ENCODE measurements around the gene PLA2G12A. TPM values are rescaled to one million over a fixed set of nuclear protein-coding genes. Genes with fewer than 3 reads are reported as not detected.

PLA2G12A gene
- total and polyA plus RNA-seq, 4 donors, result 24.2 to 36.0 (median 31.3) TPM

DNA sequence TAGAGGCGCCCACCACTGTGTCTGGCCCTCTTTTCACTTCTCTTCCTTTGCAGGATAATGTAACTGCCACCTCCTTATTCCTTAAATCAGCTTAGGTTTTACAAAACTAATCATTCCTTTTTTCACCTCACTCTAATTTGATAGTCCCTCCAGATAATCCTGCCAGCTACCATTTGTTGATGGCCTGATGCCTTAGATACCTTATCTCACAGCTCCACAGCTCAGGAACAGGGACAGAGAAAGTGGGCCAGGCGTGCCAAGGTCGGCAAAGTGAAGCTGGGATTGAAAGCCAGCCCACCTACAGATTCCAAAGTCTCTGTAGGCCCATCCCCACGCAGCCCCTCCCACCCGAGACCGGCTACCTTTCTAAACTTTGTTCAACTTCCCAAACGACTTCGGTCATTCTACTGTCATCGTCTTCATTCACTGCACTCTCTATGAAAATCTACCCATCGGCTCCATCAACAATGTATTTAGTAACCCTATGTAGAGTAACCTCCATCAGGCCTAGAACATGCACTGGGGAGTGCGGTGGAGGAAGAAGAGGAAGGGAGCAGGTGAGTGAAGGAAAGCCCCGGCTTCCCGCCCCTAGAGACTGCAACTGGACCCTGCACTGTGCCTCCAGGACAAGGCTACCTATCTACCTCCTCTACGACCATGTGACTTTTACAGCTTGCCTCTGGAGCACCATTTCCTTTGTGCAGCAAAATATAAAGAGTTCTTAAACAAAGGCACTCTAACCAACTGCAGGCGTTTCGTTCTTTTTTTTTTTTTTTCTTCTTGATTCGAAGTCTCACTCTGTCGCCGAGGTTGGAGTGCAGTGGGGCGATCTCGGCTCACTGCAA is 28.1 kb downstream of the PLA2G12A start:
- H3K36me3 ChIP-seq (ENCODE audit: control insufficient read depth in 4 of 4, insufficient read depth in 4 of 4, low read length in 4 of 4), result peaks cover 0 to 13% (median 0%) of the 10 kb centered on the region in 4 donors
- TF ChIP-seq CTCF (IDR thresholded peaks at IDR 0.05; ENCODE audit: control extremely low read depth, extremely low read depth), result no peak
- peak overlapping the region; percentile 80 for H3K4me3 ChIP-seq
- peaks cover 0 to 32% (median 6%) of the 10 kb centered on the region in 5 donors for H3K4me1 ChIP-seq (ENCODE audit: control insufficient read depth in 5 of 5, insufficient read depth in 5 of 5, low read length in 5 of 5)
- H3K9ac ChIP-seq (ENCODE audit: insufficient read depth in 1 of 2, low read length in 2 of 2), result peak overlapping the region; percentile 81 to 92
- peak in 2 of 3 donors; percentile 25 to 48 for DNase-seq
- no peak for ATAC-seq (ENCODE audit: insufficient read depth, low FRiP score)
- H3K27me3 ChIP-seq (ENCODE audit: control insufficient read depth in 3 of 3, insufficient read depth in 3 of 3, low read length in 2 of 3), result no peaks in the 10 kb centered on the region
- peak overlapping the region in 1 of 2 donors; percentile 93 for H3K27ac ChIP-seq (ENCODE audit: low read depth in 1 of 2, low read length in 1 of 2)
- 33 to 39% methylated on average over 21 of the region's 21 CpGs for WGBS, 2 donors
- H3K9me3 ChIP-seq (ENCODE audit: control insufficient read depth in 4 of 4, insufficient read depth in 3 of 4, low read length in 3 of 4), result no peaks in the 10 kb centered on the region

- no peak for ATAC-seq (ENCODE audit: insufficient read depth, low FRiP score)
- no peak for DNase-seq
- H3K4me3 ChIP-seq, result no peak overlapping the region
- H3K27ac ChIP-seq (ENCODE audit: low read depth in 1 of 2, low read length in 1 of 2), result no peak overlapping the region
- TF ChIP-seq CTCF (IDR thresholded peaks at IDR 0.05; ENCODE audit: control extremely low read depth, extremely low read depth), result no peak
- H3K9me3 ChIP-seq (ENCODE audit: control insufficient read depth in 4 of 4, insufficient read depth in 3 of 4, low read length in 3 of 4), result no peaks in the 10 kb centered on the region
- peaks cover 0 to 31% (median 6%) of the 10 kb centered on the region in 5 donors for H3K4me1 ChIP-seq (ENCODE audit: control insufficient read depth in 5 of 5, insufficient read depth in 5 of 5, low read length in 5 of 5)
- H3K27me3 ChIP-seq (ENCODE audit: control insufficient read depth in 3 of 3, insufficient read depth in 3 of 3, low read length in 2 of 3), result no peaks in the 10 kb centered on the region
- peaks cover 0 to 17% (median under 1%) of the 10 kb centered on the region in 4 donors for H3K36me3 ChIP-seq (ENCODE audit: control insufficient read depth in 4 of 4, insufficient read depth in 4 of 4, low read length in 4 of 4)
- 91 to 93% methylated on average over 8 of the region's 8 CpGs for WGBS, 2 donors
- H3K9ac ChIP-seq (ENCODE audit: insufficient read depth in 1 of 2, low read length in 2 of 2), result no peak overlapping the region
Measured at GRCh38 chr4:109699553-109700225, 30.2 kb downstream of the PLA2G12A start.

- H3K36me3 ChIP-seq (ENCODE audit: control insufficient read depth in 4 of 4, insufficient read depth in 4 of 4, low read length in 4 of 4), result peaks cover 0 to 17% (median 7%) of the 10 kb centered on the region in 4 donors
- H3K9me3 ChIP-seq (ENCODE audit: control insufficient read depth in 4 of 4, insufficient read depth in 3 of 4, low read length in 3 of 4), result no peaks in the 10 kb centered on the region
- peaks cover 0 to 21% (median 6%) of the 10 kb centered on the region in 5 donors for H3K4me1 ChIP-seq (ENCODE audit: control insufficient read depth in 5 of 5, insufficient read depth in 5 of 5, low read length in 5 of 5)
- DNase-seq (no peak), ATAC-seq (ENCODE audit: insufficient read depth, low FRiP score) (no peak)
- no peaks in the 10 kb centered on the region for H3K27me3 ChIP-seq (ENCODE audit: control insufficient read depth in 3 of 3, insufficient read depth in 3 of 3, low read length in 2 of 3)
- no peak overlapping the region for H3K27ac ChIP-seq (ENCODE audit: low read depth in 1 of 2, low read length in 1 of 2)
- no peak overlapping the region for H3K4me3 ChIP-seq
- no peak overlapping the region for H3K9ac ChIP-seq (ENCODE audit: insufficient read depth in 1 of 2, low read length in 2 of 2)
- no peak for TF ChIP-seq CTCF (IDR thresholded peaks at IDR 0.05; ENCODE audit: control extremely low read depth, extremely low read depth)
- 89 to 95% methylated on average over 1 of the region's 1 CpG for WGBS, 2 donors
Measured at GRCh38 chr4:109698656-109699055, 31.2 kb downstream of the PLA2G12A start.
